Heart left ventricle (tissue), 16 donors: ENCODE data around the gene CCNB2. TPM values are rescaled to one million over a fixed set of nuclear protein-coding genes. Genes with fewer than 3 reads are reported as not detected.
A peak's percentile ranks its signal among the peaks of the same experiment; 100 is the strongest.
"Not testable (repeated sequence)": the region's sequence is repeated elsewhere in the genome, so short reads cannot be mapped to it uniquely, and the experiment has no call there.

Experiments used
- ATAC-seq, 4 donors: fragments of 200-7000 bp; cut with Tn5 transposase; one replicate each; pipeline ENCODE4 v1.9.1; 2020 to 2022; ENCODE audit warnings: moderate library complexity in 4 of 4, mild to moderate bottlenecking in 3 of 4, moderate number of reproducible peaks in 1 of 4
- DNase-seq, 5 donors: peaks; one replicate each; pipeline ENCODE4 v3.0.0-alpha.2; 2020
- H3K27ac ChIP-seq, 12 donors: fragments of 200-600 bp; sonication (generic) in 4 of 12; one replicate each; pipeline versions ENCODE4 v1.5.0 to v1.8.0; 2016 to 2022; ENCODE audit warnings: mild to moderate bottlenecking in 2 of 12
- H3K27me3 ChIP-seq, 9 donors: fragments of 200-600 bp; sonication (generic) in 2 of 9; one replicate each; pipeline versions ENCODE4 v1.5.1 to v1.8.0; 2016 to 2022; ENCODE audit warnings: mild to moderate bottlenecking in 3 of 9
- H3K36me3 ChIP-seq, 9 donors: fragments of 200-600 bp; sonication (generic) in 2 of 9; one replicate each; pipeline versions ENCODE4 v1.5.0 to v1.8.0; 2018 to 2022; ENCODE audit warnings: mild to moderate bottlenecking in 2 of 9
- H3K4me1 ChIP-seq, 12 donors: fragments of 200-600 bp; sonication (generic) in 4 of 12; one replicate each; pipeline versions ENCODE4 v1.5.0 to v1.8.0; 2016 to 2022; ENCODE audit warnings: mild to moderate bottlenecking in 3 of 12
- H3K4me3 ChIP-seq, 12 donors: fragments of 200-600 bp; sonication (generic) in 4 of 12; one replicate each; pipeline versions ENCODE4 v1.5.0 to v1.8.0; 2017 to 2022; ENCODE audit warnings: mild to moderate bottlenecking in 9 of 12, moderate library complexity in 4 of 12
- H3K9me3 ChIP-seq, 12 donors: fragments of 200-600 bp; sonication (generic) in 4 of 12; one replicate each; pipeline versions ENCODE4 v1.5.0 to v1.8.0; 2016 to 2022; ENCODE audit warnings: mild to moderate bottlenecking in 1 of 12
- CTCF ChIP-seq, 12 donors: fragments of 200-600 bp; sonication (generic) in 4 of 12; IDR thresholded peaks; one replicate each; pipeline versions ENCODE4 v1.5.0 to v1.8.0; 2018 to 2022; ENCODE audit warnings: antibody characterized with exemption in 12 of 12, mild to moderate bottlenecking in 5 of 12
- POLR2A ChIP-seq, 2 donors: fragments of 450-650 bp; IDR thresholded peaks; one replicate each; pipeline ENCODE4 v1.6.1; 2017; ENCODE audit warnings: antibody characterized with exemption in 2 of 2, mild to moderate bottlenecking in 2 of 2, moderate library complexity in 2 of 2
- WGBS, 4 donors: extraction: QIAGEN DNeasy Blood & Tissue Kit in 2 of 4; methylation state at CpG; one replicate each; pipeline versions ENCODE4 v1.1.5 to v1.1.7; 2013 to 2018; 5-methylcytosine and 5-hydroxymethylcytosine counted together
- intact Hi-C, 10 donors: fragments of 100-400 bp; cut with DNase I; formaldehyde crosslinking; loops; one replicate each; pipeline versions ENCODE4 v1.11.1 to v1.14.2; 2022
- polyA plus RNA-seq, 2 donors: library from polyadenylated mRNA; stranded (reverse); fragments of 200-250 nt; gene quantifications; one replicate each; pipeline ENCODE4 v1.2.3, GENCODE V29; 2013
- total RNA-seq, 9 donors: library from RNA; depleted of rRNA in 2 of 9; stranded (reverse); fragments of >200 nt in 2 of 9; fragmentation: NEBNext Ultra II Directional in 3 of 9; extraction: Animal tissue kit (Norgen Biotek cat#: 25700) in 3 of 9; gene quantifications; one replicate each; pipeline versions ENCODE4 v1.1.0 to v1.2.4, GENCODE V29; 2016 to 2023
- donor health status: ischemic (EF 13 %, LVEDD 7.1; RV severe dilation, severe dysfunction).
- donor health status: healthy with polysubstance abuse.
- donor health status: DM: no; HTN: yes; CAD: no.
- donor health status: DM: no; HTN: no; CAD: no.
- donor health status: ischemic (EF 25% LVEDD 6.9; RV normal size, moderate dysfunction).
- donor health status: ischemic (EF 25% LVEDD 5.7; RV mildly dilated, moderate dysfunction).
- donor health status: healthy.
- donor health status: DM: yes; HTN: yes; CAD: no.
- donor health status: ischemic (EF 35%, LVEDD 5.7; RV mildly dilated, moderate dysfunction).
- donor health status: nonischemic (EF 11% LVEDD 7.7; RV severe dilation, severe dysfunction).
- donor health status: DM: yes; HTN: yes; CAD: no.
- donor health status: PGD.
- donor health status: ischemic (EF 29% LVEDD 5.4; RV normal size, mild dysfunction).
- donor health status: nonischemic (EF 23%, LVEDD 6.1; RV moderate dilation, normal function).

The CCNB2 gene
- total and polyA plus RNA-seq, 11 donors: 0.18 to 6.3 (median 0.55) TPM; not detected in 3

DNA sequence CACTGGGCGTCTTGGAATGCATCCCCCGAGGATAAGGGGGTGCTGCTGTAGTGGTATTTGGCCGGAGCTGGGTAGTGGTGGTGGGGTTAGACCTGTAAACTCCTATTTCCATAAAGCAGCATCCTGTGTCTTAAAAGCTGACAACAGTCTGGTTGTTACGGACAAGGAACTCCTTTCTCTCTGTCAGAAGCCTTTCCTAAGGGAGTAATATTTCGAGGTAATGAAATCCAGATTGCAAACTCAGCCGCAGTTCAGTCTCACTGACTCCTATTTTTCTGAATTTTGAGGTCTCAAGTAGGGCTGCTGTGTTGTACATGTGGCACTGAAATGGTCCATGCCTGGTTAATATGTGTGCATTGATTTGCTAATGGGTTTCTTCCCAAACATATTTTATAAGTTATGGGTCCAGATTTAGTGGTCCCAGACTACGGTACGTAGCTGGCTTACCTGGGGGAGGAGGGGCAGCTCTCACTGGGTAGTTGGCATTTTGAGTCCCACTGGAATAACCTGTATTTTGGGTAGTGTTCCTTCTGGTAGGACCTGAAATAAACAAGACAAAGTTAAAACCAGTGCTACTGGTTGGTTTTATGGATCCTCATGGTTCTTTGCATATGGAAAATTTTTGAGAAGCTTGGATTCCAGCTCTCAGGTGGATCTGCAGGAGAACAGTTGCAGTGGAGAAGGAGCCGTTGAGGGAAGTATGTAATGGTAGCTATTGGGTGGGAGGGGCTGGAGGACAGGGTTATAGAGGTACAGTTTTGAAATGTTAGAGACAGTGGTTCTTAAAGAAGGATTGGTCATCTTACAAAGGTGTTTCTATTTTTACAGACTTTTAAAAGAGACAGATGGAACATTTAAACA is 53.1 kb downstream of the CCNB2 start:
- no peak for ATAC-seq
- DNase-seq: no peak
- intact Hi-C loops: no loop called here

DNA sequence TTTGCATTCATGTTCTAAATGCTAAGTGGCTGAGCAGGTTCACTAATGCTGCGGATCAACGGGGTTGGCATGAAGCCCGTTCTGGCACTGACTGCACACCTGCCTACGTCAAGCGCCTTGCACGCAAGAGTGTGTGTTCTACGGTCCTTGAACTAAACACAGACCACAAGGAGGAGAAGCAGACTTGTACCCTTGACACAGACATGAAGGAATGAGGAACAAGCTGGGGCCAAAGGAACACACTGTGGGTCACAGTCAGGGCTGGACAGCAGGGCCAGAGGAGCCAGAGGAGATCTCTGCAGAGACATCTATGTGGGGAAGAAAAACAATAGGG is 53.7 kb downstream of the CCNB2 start:
- H3K4me1 ChIP-seq: no peaks in the 10 kb centered on the region
- no peak overlapping the region for H3K27ac ChIP-seq
- 88 to 94% (median 90%) methylated on average over 7 of the region's 7 CpGs for WGBS, 4 donors
- peaks cover 0 to 95% (median 80%) of the 10 kb centered on the region in 9 donors for H3K36me3 ChIP-seq
- H3K4me3 ChIP-seq: no peak overlapping the region
- TF ChIP-seq POLR2A (IDR thresholded peaks at IDR 0.05) (no peak), CTCF (IDR thresholded peaks at IDR 0.05) (no peak)
- ATAC-seq (no peak), DNase-seq (no peak)
- intact Hi-C loops: no loop called here
- no peaks in the 10 kb centered on the region for H3K27me3 ChIP-seq
- H3K9me3 ChIP-seq: no peaks in the 10 kb centered on the region

More for the DNA sequence above, 53.1 kb downstream of the CCNB2 start:
- no peak overlapping the region for H3K27ac ChIP-seq
- H3K4me3 ChIP-seq: no peak overlapping the region
- no peaks in the 10 kb centered on the region for H3K4me1 ChIP-seq
- no peaks in the 10 kb centered on the region for H3K9me3 ChIP-seq
- H3K27me3 ChIP-seq: no peaks in the 10 kb centered on the region
- peaks cover 2 to 99% (median 84%) of the 10 kb centered on the region in 9 donors for H3K36me3 ChIP-seq
- WGBS, 4 donors: 92 to 95% (median 94%) methylated on average over 9 of the region's 9 CpGs
- TF ChIP-seq POLR2A (IDR thresholded peaks at IDR 0.05): no peak
- TF ChIP-seq CTCF (IDR thresholded peaks at IDR 0.05): no peak

DNA sequence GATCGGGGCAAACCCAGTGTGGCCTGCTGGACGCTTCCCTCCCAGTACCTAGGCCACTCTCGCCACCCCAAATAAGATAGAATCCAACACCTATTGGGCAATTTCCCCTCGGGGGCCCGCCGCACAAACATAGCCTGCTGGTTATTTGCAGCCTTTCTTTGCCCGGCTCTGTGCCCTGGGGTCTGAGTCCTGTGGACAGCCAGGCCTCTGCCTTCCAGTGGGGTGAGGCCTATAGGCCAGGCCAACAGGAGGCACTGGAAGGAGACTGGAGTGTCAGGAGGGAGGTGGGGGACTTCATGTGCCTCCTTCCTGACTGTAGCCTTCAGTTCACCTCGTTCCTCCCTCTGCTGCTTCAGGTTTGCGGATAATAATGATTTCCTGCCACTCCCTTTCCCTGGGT is 54.3 kb downstream of the CCNB2 start:
- no peak for TF ChIP-seq CTCF (IDR thresholded peaks at IDR 0.05)
- no peak for TF ChIP-seq POLR2A (IDR thresholded peaks at IDR 0.05)
- Histone ChIP-seq H3K4me1 (no peaks in the 10 kb centered on the region), H3K27me3 (no peaks in the 10 kb centered on the region), H3K27ac (no peak overlapping the region), H3K36me3 (peaks cover 0 to 93% (median 75%) of the 10 kb centered on the region in 9 donors), H3K4me3 (no peak overlapping the region), H3K9me3 (no peaks in the 10 kb centered on the region)
- intact Hi-C loops: no loop called here
- ATAC-seq (no peak), DNase-seq (no peak)
- WGBS, 4 donors: 85 to 93% (median 86%) methylated on average over 9 of the region's 9 CpGs

GRCh38 chr15:59160880-59161593 is 56.1 kb downstream of the CCNB2 start:
- peaks cover 0 to 86% (median 63%) of the 10 kb centered on the region in 9 donors for H3K36me3 ChIP-seq

DNA sequence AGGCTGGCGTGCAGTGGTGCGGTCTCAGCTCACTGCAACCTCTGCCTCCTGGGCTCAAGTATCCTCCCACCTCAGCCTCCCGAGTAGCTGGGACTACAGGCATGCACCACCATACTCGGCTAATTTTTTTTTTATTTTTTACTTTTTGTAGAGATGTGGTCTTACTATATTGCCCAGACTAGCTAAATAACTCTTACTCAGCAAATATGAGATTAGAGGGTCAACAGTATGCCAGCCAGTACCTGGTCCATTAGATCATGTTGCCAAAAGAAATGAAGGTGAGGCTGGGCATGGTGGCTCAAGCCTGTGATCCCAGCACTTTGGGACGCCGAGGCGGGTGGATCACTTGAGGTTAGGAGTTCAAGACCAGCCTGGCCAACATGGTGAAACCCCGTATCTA is 57.1 kb downstream of the CCNB2 start:
- whole genome bisulfite sequencing, 4 donors: 93 to 97% (median 97%) methylated on average over 8 of the region's 8 CpGs
- not testable (repeated sequence) for H3K27ac ChIP-seq, H3K9me3 ChIP-seq, DNase-seq, H3K4me3 ChIP-seq, H3K27me3 ChIP-seq, ATAC-seq, H3K4me1 ChIP-seq
- peaks cover 0 to 85% (median 58%) of the 10 kb centered on the region in 9 donors for H3K36me3 ChIP-seq
- intact Hi-C loops: loop anchor here in 2 of 10 donors (5.0 to 10.0 kb wide), 2 partner anchors 333 to 335 kb away; no protein-coding TSS in a partner anchor

More at GRCh38 chr15:59160880-59161593, 56.1 kb downstream of the CCNB2 start:
- ATAC-seq (no peak), DNase-seq (no peak)
- 89 to 91% (median 89%) methylated on average over 21 to 23 of the region's 23 CpGs for WGBS, 4 donors
- H3K4me3 ChIP-seq: no peak overlapping the region
- H3K9me3 ChIP-seq: no peaks in the 10 kb centered on the region
- TF ChIP-seq POLR2A (IDR thresholded peaks at IDR 0.05) (no peak), CTCF (IDR thresholded peaks at IDR 0.05) (peak in 6 of 12 donors; percentile 15 to 42 (median 22))
- intact Hi-C loops: loop anchor here in 2 of 10 donors (5.0 to 10.0 kb wide), 2 partner anchors 334 to 336 kb away; no protein-coding TSS in a partner anchor
- H3K27me3 ChIP-seq: no peaks in the 10 kb centered on the region
- H3K4me1 ChIP-seq: no peaks in the 10 kb centered on the region
- H3K27ac ChIP-seq: no peak overlapping the region
